ENCODE results near the gene RBBP8. TPM values are rescaled to one million over a fixed set of nuclear protein-coding genes. Genes with fewer than 3 reads are reported as not detected.
A peak's percentile ranks its signal among the peaks of the same experiment; 100 is the strongest.

RBBP8 gene
- total and polyA plus RNA-seq, 8 donors = 6.4 to 54.0 (median 30.1) TPM

DNA sequence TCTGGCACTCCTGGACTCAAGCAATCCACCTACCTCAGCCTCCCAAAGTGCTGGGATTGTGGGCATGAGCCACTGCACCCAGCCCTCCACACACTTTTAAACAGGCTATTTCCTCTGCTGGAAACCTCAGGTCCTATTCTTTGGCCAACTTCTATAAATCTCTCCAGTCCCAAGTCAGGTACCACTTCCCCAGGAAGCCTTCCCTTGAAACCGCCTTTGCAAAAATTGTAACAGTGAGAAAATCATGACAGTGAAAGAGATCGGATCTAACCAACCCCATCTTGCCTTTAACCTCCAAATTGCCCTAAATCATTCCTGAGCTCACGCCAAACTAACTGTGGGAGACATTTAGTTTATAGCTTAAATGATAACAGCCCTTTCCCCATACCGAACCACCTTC lies 134.9 kb downstream of the RBBP8 start:
- Histone ChIP-seq H3K4me1 (peaks cover 0 to 23% (median 6%) of the 10 kb centered on the region in 4 donors), H3K27me3 (no peaks in the 10 kb centered on the region), H3K27ac (no peak overlapping the region), H3K4me3 (no peak overlapping the region), H3K9me3 (no peaks in the 10 kb centered on the region), H3K36me3 (no peaks in the 10 kb centered on the region)
- TF ChIP-seq, protein P1, sequence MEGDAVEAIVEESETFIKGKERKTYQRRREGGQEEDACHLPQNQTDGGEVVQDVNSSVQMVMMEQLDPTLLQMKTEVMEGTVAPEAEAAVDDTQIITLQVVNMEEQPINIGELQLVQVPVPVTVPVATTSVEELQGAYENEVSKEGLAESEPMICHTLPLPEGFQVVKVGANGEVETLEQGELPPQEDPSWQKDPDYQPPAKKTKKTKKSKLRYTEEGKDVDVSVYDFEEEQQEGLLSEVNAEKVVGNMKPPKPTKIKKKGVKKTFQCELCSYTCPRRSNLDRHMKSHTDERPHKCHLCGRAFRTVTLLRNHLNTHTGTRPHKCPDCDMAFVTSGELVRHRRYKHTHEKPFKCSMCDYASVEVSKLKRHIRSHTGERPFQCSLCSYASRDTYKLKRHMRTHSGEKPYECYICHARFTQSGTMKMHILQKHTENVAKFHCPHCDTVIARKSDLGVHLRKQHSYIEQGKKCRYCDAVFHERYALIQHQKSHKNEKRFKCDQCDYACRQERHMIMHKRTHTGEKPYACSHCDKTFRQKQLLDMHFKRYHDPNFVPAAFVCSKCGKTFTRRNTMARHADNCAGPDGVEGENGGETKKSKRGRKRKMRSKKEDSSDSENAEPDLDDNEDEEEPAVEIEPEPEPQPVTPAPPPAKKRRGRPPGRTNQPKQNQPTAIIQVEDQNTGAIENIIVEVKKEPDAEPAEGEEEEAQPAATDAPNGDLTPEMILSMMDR (IDR thresholded peaks at IDR 0.05) = no peak
- TF ChIP-seq POLR2A (IDR thresholded peaks at IDR 0.05) (no peak), EP300 (IDR thresholded peaks at IDR 0.05) (no peak), POLR2AphosphoS5 (IDR thresholded peaks at IDR 0.05) (no peak)
- DNase-seq = no peak
- 74 to 87% (median 83%) methylated on average over 4 of the region's 4 CpGs for WGBS, 5 donors
- intact Hi-C loops (cut with DNase I; ENCODE audit: low total_unique reads) = no loop called here

DNA sequence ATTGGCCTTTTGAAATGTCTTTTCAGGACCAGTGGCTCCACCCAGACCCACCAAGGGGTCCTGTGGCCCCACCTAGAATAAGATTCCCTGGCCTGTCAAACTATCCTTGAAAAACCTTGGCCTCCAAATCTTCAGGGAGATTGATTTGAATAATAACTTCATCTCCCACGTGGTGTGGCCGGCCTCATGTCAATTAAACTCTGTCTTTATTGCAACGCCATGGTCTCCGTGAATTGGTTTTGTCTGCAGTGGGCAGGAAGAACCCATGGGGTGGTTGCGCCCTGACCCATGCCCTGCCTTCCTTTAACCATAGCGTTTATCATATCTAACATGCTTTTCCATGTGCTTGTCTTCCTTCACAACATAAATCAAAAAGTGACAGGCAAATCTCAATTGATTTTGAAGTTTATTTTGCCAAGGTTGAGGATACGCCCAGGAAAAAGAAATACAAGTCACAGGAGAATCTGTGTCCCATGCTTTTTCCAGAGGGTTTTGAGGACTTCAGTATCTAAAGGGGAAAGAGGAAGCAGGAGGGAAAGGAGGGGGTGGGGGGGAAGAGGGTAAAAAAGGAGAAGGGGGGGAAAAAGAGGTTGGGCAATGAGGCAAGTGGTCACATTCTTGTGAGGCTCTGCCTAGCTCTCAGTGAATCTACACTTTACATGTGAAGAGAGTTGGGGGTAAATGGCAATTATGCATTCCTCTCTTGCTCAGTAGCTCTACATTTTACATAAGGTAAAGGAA lies 135.6 kb downstream of the RBBP8 start:
- H3K27ac ChIP-seq = peak overlapping the region in 1 of 5 donors; percentile 16

DNA sequence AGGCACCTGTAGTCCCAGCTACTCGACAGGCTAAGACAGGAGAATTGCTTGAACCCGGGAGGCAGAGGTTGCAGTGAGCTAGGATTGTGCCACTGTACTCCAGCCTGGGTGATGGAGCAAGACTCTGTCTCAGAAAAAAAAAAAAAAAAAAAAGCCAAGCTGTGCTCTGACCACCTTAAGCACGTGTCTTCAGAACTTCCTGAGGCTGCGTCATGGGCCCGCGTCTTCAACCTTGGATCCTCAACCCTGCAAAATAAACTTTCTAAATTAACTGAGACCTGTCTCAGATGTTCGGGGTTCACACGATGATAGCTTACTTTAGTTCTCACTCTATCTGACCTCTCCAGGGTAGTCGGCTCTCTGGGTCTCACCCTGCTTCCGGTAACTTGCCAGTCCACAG lies 136.4 kb downstream of the RBBP8 start:
- intact Hi-C loops (cut with DNase I; ENCODE audit: low total_unique reads) = no loop called here
- Histone ChIP-seq H3K9me3 (no peaks in the 10 kb centered on the region), H3K36me3 (no peaks in the 10 kb centered on the region), H3K27ac (peak overlapping the region in 1 of 5 donors; percentile 16), H3K27me3 (no peaks in the 10 kb centered on the region), H3K4me1 (peaks cover 0 to 32% (median 10%) of the 10 kb centered on the region in 4 donors), H3K4me3 (no peak overlapping the region)
- no peak for TF ChIP-seq POLR2AphosphoS5 (IDR thresholded peaks at IDR 0.05)
- TF ChIP-seq POLR2A (IDR thresholded peaks at IDR 0.05) = no peak
- no peak for TF ChIP-seq EP300 (IDR thresholded peaks at IDR 0.05)
- TF ChIP-seq, protein P1 (IDR thresholded peaks at IDR 0.05) = no peak
- 69 to 88% (median 82%) methylated on average over 10 of the region's 10 CpGs for WGBS, 5 donors
- no peak for DNase-seq

More for the DNA sequence above, 135.6 kb downstream of the RBBP8 start:
- Histone ChIP-seq H3K4me3 (no peak overlapping the region), H3K9me3 (no peaks in the 10 kb centered on the region), H3K27me3 (no peaks in the 10 kb centered on the region), H3K36me3 (no peaks in the 10 kb centered on the region), H3K4me1 (peaks cover 0 to 26% (median 8%) of the 10 kb centered on the region in 4 donors)
- no peak for DNase-seq
- intact Hi-C loops (cut with DNase I; ENCODE audit: low total_unique reads) = no loop called here
- 66 to 75% (median 69%) methylated on average over 7 of the region's 7 CpGs for WGBS, 5 donors
- TF ChIP-seq POLR2AphosphoS5 (IDR thresholded peaks at IDR 0.05) (no peak), POLR2A (IDR thresholded peaks at IDR 0.05) (no peak), EP300 (IDR thresholded peaks at IDR 0.05) (no peak)
- TF ChIP-seq, protein P1 (IDR thresholded peaks at IDR 0.05) = no peak

DNA sequence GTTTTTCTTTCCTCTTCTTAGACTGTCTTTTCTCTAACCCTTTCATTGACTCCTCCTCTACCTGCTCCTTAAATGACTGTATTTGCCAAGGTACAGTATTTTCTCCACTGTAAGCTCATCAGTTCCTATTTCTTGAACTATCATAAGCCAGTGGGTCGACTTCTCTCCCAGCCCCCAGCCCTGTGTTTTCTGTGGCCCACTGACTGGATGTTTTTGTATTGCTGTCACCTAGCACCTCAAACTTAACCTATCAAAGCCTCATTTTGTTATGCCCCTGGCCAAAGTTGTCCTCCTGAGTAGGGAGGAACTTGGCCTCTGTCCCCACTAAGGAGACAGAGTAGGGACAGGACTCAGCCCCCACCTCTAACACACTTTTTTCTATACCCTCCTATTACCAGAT lies 136.8 kb downstream of the RBBP8 start:
- Histone ChIP-seq H3K4me3 (no peak overlapping the region), H3K9me3 (no peaks in the 10 kb centered on the region), H3K4me1 (peaks cover 0 to 32% (median 10%) of the 10 kb centered on the region in 4 donors), H3K36me3 (no peaks in the 10 kb centered on the region), H3K27ac (no peak overlapping the region), H3K27me3 (peaks cover 0 to under 1% (median 0%) of the 10 kb centered on the region in 3 donors)
- 79 to 93% (median 89%) methylated on average over 1 of the region's 1 CpG for WGBS, 5 donors
- DNase-seq = peak in 1 of 2 donors; percentile 14
- intact Hi-C loops (cut with DNase I; ENCODE audit: low total_unique reads) = no loop called here
- TF ChIP-seq EP300 (IDR thresholded peaks at IDR 0.05) = no peak
- no peak for TF ChIP-seq POLR2A (IDR thresholded peaks at IDR 0.05)

DNA sequence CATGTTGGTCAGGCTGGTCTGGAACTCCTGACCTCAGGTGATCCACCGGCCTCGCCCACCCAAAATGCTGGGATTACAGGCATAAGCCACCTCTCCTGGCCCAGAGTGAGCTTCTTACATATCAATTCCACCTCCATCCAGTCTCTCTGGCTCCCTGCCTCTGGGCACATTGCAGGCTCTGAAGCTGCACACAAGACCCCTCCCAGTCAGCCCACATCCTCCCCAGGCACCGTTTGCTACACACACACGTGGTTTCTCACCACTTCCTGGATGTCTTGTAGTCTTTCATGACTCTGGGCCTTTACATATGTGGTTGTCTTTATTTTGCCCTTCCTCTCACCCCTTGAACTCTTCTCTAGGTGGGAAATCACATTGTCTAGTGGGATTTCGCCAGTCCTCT lies 138.2 kb downstream of the RBBP8 start:
- Histone ChIP-seq H3K27me3 (peaks cover 0 to 10% (median 0%) of the 10 kb centered on the region in 3 donors), H3K4me3 (no peak overlapping the region), H3K4me1 (peaks cover 0 to 31% (median 5%) of the 10 kb centered on the region in 4 donors), H3K9me3 (no peaks in the 10 kb centered on the region), H3K27ac (peak overlapping the region in 1 of 5 donors; percentile 27), H3K36me3 (no peaks in the 10 kb centered on the region)
- WGBS, 5 donors = 59 to 76% (median 64%) methylated on average over 5 of the region's 5 CpGs
- TF ChIP-seq EP300 (IDR thresholded peaks at IDR 0.05) = no peak
- TF ChIP-seq POLR2AphosphoS5 (IDR thresholded peaks at IDR 0.05) = no peak
- TF ChIP-seq, protein P1 (IDR thresholded peaks at IDR 0.05) = no peak
- no peak for TF ChIP-seq POLR2A (IDR thresholded peaks at IDR 0.05)
- intact Hi-C loops (cut with DNase I; ENCODE audit: low total_unique reads) = no loop called here
- DNase-seq = peak; percentile 50 to 82

Data from stomach (tissue), 9 donors.